SK-N-SH treated with all-trans-retinoic acid at 6 μM for 48 hours (cell line): Measurements from ENCODE around the gene EBLN2.

ENCODE experiments used
- ATAC-seq: fragments of 200-7000 bp; cut with Tn5 transposase; 3 replicates; pipeline ENCODE4 v1.9.1; 2020; ENCODE audit warnings: mild to moderate bottlenecking, moderate library complexity
- ARNTL ChIP-seq: fragments of 450-650 bp; formaldehyde crosslinking; IDR thresholded peaks from 2 replicates; pipeline ENCODE4 v1.5.0; 2020; ENCODE audit warnings: low read depth, mild to moderate bottlenecking, moderate library complexity, borderline replicate concordance
- BACH2 ChIP-seq: fragments of 250-450 bp; sonication (Bioruptor Pico); IDR thresholded peaks from 2 replicates; pipeline ENCODE4 v1.9.0; 2021; ENCODE audit warnings: mild to moderate bottlenecking, borderline replicate concordance
- CSDC2 ChIP-seq: fragments of 250-450 bp; sonication (Bioruptor Pico); IDR thresholded peaks from 2 replicates; pipeline ENCODE4 v1.5.0; 2020; ENCODE audit warnings: mild to moderate bottlenecking, moderate library complexity
- ESRRG ChIP-seq: fragments of 250-450 bp; sonication (Bioruptor Pico); IDR thresholded peaks from 2 replicates; pipeline ENCODE4 v1.6.1; 2021; ENCODE audit warnings: mild to moderate bottlenecking
- GLIS3 ChIP-seq: fragments of 250-450 bp; sonication (Bioruptor Pico); IDR thresholded peaks from 2 replicates; pipeline ENCODE4 v1.5.0; 2020; ENCODE audit warnings: mild to moderate bottlenecking, moderate library complexity
- PATZ1 ChIP-seq: fragments of 250-450 bp; sonication (Bioruptor Pico); IDR thresholded peaks from 2 replicates; pipeline ENCODE4 v1.8.0; 2020; ENCODE audit warnings: mild to moderate bottlenecking, moderate library complexity, borderline replicate concordance
- SNAI2 ChIP-seq: fragments of 250-450 bp; sonication (Bioruptor Pico); IDR thresholded peaks from 2 replicates; pipeline ENCODE4 v1.5.0; 2020; ENCODE audit warnings: mild to moderate bottlenecking, moderate library complexity
- TCF4 ChIP-seq: fragments of 250-450 bp; sonication (Bioruptor Pico); IDR thresholded peaks from 2 replicates; pipeline ENCODE4 v1.8.0; 2021; ENCODE audit warnings: mild to moderate bottlenecking, moderate library complexity, borderline replicate concordance
- TOX ChIP-seq: fragments of 250-450 bp; sonication (Bioruptor Pico); IDR thresholded peaks from 2 replicates; pipeline ENCODE4 v1.8.0; 2021; ENCODE audit warnings: mild to moderate bottlenecking, moderate library complexity, borderline replicate concordance
- TSHZ2 ChIP-seq: fragments of 250-450 bp; sonication (Bioruptor Pico); IDR thresholded peaks from 2 replicates; pipeline ENCODE4 v1.5.0; 2020; ENCODE audit warnings: mild to moderate bottlenecking, moderate library complexity
- ZC3H10 ChIP-seq: fragments of 250-450 bp; sonication (Bioruptor Pico); IDR thresholded peaks from 2 replicates; pipeline ENCODE4 v1.5.1; 2021; ENCODE audit warnings: mild to moderate bottlenecking, moderate library complexity
- ZFP3 ChIP-seq: fragments of 250-450 bp; sonication (Bioruptor Pico); IDR thresholded peaks from 2 replicates; pipeline ENCODE4 v1.5.0; 2020; ENCODE audit warnings: mild to moderate bottlenecking, moderate library complexity
- ZFP30 ChIP-seq: fragments of 450-650 bp; formaldehyde crosslinking; IDR thresholded peaks from 2 replicates; pipeline ENCODE4 v1.5.0; 2022; ENCODE audit warnings: mild to moderate bottlenecking, moderate library complexity
- ZNF565 ChIP-seq: fragments of 450-650 bp; formaldehyde crosslinking; conservative IDR thresholded peaks from 2 replicates; pipeline ENCODE4 v1.5.0; 2020; ENCODE audit warnings: low read depth, mild to moderate bottlenecking, moderate library complexity
- ZNF8 ChIP-seq: fragments of 450-650 bp; formaldehyde crosslinking; IDR thresholded peaks from 2 replicates; pipeline ENCODE4 v1.5.0; 2020; ENCODE audit warnings: mild to moderate bottlenecking, moderate library complexity
- TF ChIP-seq, protein P1 (sequence below): fragments of 250-450 bp; sonication (Bioruptor Pico); IDR thresholded peaks from 2 replicates; pipeline ENCODE4 v1.8.0; 2021; ENCODE audit warnings: low read depth, mild to moderate bottlenecking, moderate library complexity, borderline replicate concordance
- TF ChIP-seq, protein P2 (sequence below): fragments of 250-450 bp; sonication (Bioruptor Pico); IDR thresholded peaks from 2 replicates; pipeline ENCODE4 v1.5.1; 2020; ENCODE audit warnings: low read depth, mild to moderate bottlenecking, moderate library complexity

Gene EBLN2

DNA sequence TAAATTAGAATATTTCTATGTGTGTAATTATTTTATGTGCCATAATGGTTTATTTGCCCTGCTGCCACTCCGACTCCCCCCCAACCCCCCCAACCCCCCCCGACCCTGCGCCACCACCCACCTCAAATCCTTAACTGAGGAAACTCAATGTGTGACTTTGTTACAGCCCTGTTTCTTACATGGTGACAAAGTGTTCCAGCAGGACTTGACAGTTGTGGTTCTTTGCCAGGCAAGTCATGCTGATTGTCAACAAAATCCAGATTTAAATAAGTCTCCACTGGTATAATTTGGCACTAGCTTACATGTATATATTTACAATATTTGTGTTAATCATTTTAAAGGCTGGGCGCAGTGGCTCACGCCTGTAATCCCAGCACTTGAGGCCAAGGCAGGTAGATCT is 7.7 kb downstream of the EBLN2 start:
- TF ChIP-seq SNAI2 (no peak), CSDC2 (CRISPR knock-in tag) (no peak), ARNTL (CRISPR knock-in tag) (no peak), ZFP3 (CRISPR knock-in tag) (no peak), ESRRG (CRISPR knock-in tag) (no peak), GLIS3 (CRISPR knock-in tag) (no peak), BACH2 (CRISPR knock-in tag) (no peak), ZNF8 (no peak), TSHZ2 (CRISPR knock-in tag) (no peak), ZNF565 (CRISPR knock-in tag) (no peak)
- TF ChIP-seq, protein P1, sequence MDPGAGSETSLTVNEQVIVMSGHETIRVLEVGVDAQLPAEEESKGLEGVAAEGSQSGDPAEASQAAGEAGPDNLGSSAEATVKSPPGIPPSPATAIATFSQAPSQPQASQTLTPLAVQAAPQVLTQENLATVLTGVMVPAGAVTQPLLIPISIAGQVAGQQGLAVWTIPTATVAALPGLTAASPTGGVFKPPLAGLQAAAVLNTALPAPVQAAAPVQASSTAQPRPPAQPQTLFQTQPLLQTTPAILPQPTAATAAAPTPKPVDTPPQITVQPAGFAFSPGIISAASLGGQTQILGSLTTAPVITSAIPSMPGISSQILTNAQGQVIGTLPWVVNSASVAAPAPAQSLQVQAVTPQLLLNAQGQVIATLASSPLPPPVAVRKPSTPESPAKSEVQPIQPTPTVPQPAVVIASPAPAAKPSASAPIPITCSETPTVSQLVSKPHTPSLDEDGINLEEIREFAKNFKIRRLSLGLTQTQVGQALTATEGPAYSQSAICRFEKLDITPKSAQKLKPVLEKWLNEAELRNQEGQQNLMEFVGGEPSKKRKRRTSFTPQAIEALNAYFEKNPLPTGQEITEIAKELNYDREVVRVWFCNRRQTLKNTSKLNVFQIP (CRISPR knock-in tag), result no peak
- no peak for ATAC-seq

GRCh38 chr3:73069775-73070444 is 8.5 kb downstream of the EBLN2 start:
- TF ChIP-seq ARNTL (CRISPR knock-in tag) (no peak), ZC3H10 (CRISPR knock-in tag) (no peak), CSDC2 (CRISPR knock-in tag) (no peak), GLIS3 (CRISPR knock-in tag) (no peak), TOX (CRISPR knock-in tag) (no peak), TCF4 (CRISPR knock-in tag) (no peak), TSHZ2 (CRISPR knock-in tag) (no peak), ZNF565 (CRISPR knock-in tag) (no peak), ESRRG (CRISPR knock-in tag) (no peak)
- TF ChIP-seq, protein P1 (CRISPR knock-in tag), result no peak

DNA sequence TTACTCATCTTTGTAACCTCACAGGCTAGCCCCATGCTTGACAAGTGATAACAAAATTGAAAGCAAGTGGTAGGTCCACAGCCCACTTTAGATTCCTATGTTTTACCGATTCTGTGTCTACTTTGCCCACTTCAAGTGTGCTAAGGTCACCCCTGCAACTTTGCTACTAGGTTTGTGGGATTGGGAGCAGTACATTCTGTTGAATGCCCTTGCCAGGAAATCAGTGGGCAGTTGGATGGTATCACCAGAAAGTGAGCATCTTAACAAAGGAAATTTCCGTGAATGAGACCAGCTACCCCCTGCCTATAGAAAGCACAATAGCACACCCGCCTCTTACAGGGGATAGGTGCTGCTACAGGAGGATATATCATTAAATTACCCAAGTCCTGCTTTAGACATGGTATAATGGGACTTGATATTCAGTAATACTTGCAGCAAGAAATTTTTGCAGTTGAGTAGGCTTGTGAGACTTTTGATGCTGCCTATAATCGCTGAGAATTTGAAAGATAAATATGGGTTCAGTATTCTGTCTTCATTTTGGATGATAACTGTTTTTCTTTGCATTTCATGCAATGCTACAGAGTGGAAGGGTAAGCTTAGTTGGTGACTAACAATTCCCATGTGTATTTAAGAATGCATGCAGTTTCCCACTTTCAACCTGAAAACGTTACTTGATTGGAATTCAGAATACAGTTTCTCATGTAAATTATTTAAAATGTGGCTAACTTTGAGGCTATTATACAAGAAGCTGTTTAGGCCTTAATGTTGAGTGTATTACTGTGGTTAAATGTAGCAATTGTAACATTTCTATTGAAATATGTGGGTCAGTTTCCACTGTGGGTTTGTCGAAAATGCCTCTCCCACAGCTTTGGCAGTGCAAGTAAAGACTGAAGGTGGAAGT is 9.5 kb downstream of the EBLN2 start:
- peak; percentile 27 for ATAC-seq
- no peak for TF ChIP-seq ZFP30
- TF ChIP-seq ZNF565 (CRISPR knock-in tag), result no peak
- TF ChIP-seq SNAI2, result no peak
- no peak for TF ChIP-seq TOX (CRISPR knock-in tag)
- TF ChIP-seq ZNF8, result no peak
- TF ChIP-seq ESRRG (CRISPR knock-in tag), result no peak

More at GRCh38 chr3:73069775-73070444, 8.5 kb downstream of the EBLN2 start:
- no peak; the same call in 2 of the 3 replicates for ATAC-seq

GRCh38 chr3:73071952-73072351 is 10.5 kb downstream of the EBLN2 start:
- ATAC-seq, result no peak
- TF ChIP-seq ZC3H10 (CRISPR knock-in tag) (no peak), CSDC2 (CRISPR knock-in tag) (no peak), PATZ1 (CRISPR knock-in tag) (no peak), ARNTL (CRISPR knock-in tag) (no peak), ZNF565 (CRISPR knock-in tag) (no peak), ESRRG (CRISPR knock-in tag) (no peak), TOX (CRISPR knock-in tag) (no peak)
- TF ChIP-seq, protein P2, sequence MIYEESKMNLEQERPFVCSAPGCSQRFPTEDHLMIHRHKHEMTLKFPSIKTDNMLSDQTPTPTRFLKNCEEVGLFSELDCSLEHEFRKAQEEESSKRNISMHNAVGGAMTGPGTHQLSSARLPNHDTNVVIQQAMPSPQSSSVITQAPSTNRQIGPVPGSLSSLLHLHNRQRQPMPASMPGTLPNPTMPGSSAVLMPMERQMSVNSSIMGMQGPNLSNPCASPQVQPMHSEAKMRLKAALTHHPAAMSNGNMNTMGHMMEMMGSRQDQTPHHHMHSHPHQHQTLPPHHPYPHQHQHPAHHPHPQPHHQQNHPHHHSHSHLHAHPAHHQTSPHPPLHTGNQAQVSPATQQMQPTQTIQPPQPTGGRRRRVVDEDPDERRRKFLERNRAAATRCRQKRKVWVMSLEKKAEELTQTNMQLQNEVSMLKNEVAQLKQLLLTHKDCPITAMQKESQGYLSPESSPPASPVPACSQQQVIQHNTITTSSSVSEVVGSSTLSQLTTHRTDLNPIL (CRISPR knock-in tag), result no peak
- TF ChIP-seq, protein P1 (CRISPR knock-in tag), result no peak
